CD8-positive, alpha-beta memory T cell (primary cell): ENCODE measurements around the gene IL3RA. TPM values are rescaled to one million over a fixed set of nuclear protein-coding genes. Genes with fewer than 3 reads are reported as not detected.
A peak's percentile ranks its signal among the peaks of the same experiment; 100 is the strongest.
"Not testable (repeated sequence)": the region's sequence is repeated elsewhere in the genome, so short reads cannot be mapped to it uniquely, and the experiment has no call there.

Experiments
- CTCF ChIA-PET: fragments of 350-600 bp; sonication (Branson Sonifier 250); formaldehyde crosslinking; loops from one replicate; lab custom pipeline; 2021; ENCODE audit warnings: antibody characterized with exemption; lab: Charles Lee
- POLR2A ChIA-PET: fragments of 350-600 bp; sonication (Branson Sonifier 250); formaldehyde crosslinking; loops from one replicate; lab custom pipeline; 2021; ENCODE audit warnings: antibody characterized with exemption; lab: Charles Lee
- DNase-seq, 5 donors: peaks; one replicate each; pipeline versions ENCODE4 v3.0.0 to v3.0.0-alpha.2; 2020 to 2022; ENCODE audit warnings: mixed read lengths in 1 of 5
- H3K27ac ChIP-seq: one replicate; pipeline ENCODE4 v1.7.0; 2013; ENCODE audit warnings: low read depth, mild to moderate bottlenecking, low read length, moderate library complexity
- H3K27me3 ChIP-seq: 2 replicates; pipeline ENCODE4 v1.7.0; 2013; ENCODE audit warnings: low read length, mild to moderate bottlenecking; ENCODE audit not compliant: insufficient read depth, poor library complexity, severe bottlenecking
- H3K36me3 ChIP-seq: 2 replicates; pipeline ENCODE4 v1.7.0; 2013; ENCODE audit warnings: mild to moderate bottlenecking, low read length, moderate library complexity; ENCODE audit not compliant: insufficient read depth
- H3K4me1 ChIP-seq: 2 replicates; pipeline ENCODE4 v1.7.0; 2013; ENCODE audit warnings: mild to moderate bottlenecking, low read length, moderate library complexity; ENCODE audit not compliant: insufficient read depth
- H3K4me3 ChIP-seq: 2 replicates; pipeline ENCODE4 v1.7.0; 2013; ENCODE audit warnings: mild to moderate bottlenecking, low read length
- H3K9me3 ChIP-seq: 2 replicates; pipeline ENCODE4 v1.7.0; 2013; ENCODE audit warnings: mild to moderate bottlenecking, low read length
- H3K27ac Mint-ChIP-seq, 8 donors: one replicate each; pipeline ENCODE4 v1.8.0; 2020 to 2021; ENCODE audit warnings: mixed read lengths in 8 of 8, mild to moderate bottlenecking in 6 of 8, inconsistent platforms in 3 of 8, moderate library complexity in 3 of 8
- H3K27me3 Mint-ChIP-seq, 2 donors: one replicate each; pipeline ENCODE4 v1.8.0; 2020 to 2021; ENCODE audit warnings: mixed read lengths in 2 of 2, mild to moderate bottlenecking in 1 of 2, moderate library complexity in 1 of 2
- H3K36me3 Mint-ChIP-seq, 3 donors: one replicate each; pipeline ENCODE4 v1.8.0; 2020 to 2021; ENCODE audit warnings: mixed read lengths in 3 of 3, inconsistent platforms in 1 of 3, mild to moderate bottlenecking in 1 of 3
- H3K4me1 Mint-ChIP-seq, 3 donors: one replicate each; pipeline ENCODE4 v1.8.0; 2020 to 2021; ENCODE audit warnings: mixed read lengths in 3 of 3, inconsistent platforms in 1 of 3, mild to moderate bottlenecking in 1 of 3
- H3K4me3 Mint-ChIP-seq, 7 donors: one replicate each; pipeline ENCODE4 v1.8.0; 2020 to 2021; ENCODE audit warnings: mixed read lengths in 7 of 7, mild to moderate bottlenecking in 6 of 7, moderate library complexity in 4 of 7, inconsistent platforms in 2 of 7
- H3K9me3 Mint-ChIP-seq, 5 donors: one replicate each; pipeline ENCODE4 v1.8.0; 2020 to 2022; ENCODE audit warnings: mixed read lengths in 5 of 5, mild to moderate bottlenecking in 3 of 5, moderate library complexity in 2 of 5, inconsistent platforms in 1 of 5
- polyA plus RNA-seq: library from polyadenylated mRNA; unstranded; fragments of 300-500 nt; fragmentation: Illumina TruSeq; gene quantifications from one replicate; pipeline ENCODE4 v1.2.3, GENCODE V29; 2021
- total RNA-seq, 2 experiments: library from RNA; stranded (reverse); gene quantifications; one replicate each; pipeline ENCODE4 v1.2.3, GENCODE V29; 2021

IL3RA gene
- total and polyA plus RNA-seq, 3 experiments from 2014 or later: 0.42 to 0.44 TPM; not detected in 1

GRCh38 chrX:1321674-1322073 lies 14.9 kb upstream of the IL3RA start:
- Mint-ChIP-seq H3K27me3 (peaks cover 8 to 16% of the 10 kb centered on the region in 2 donors), H3K4me1 (peaks cover 0 to 4% (median 4%) of the 10 kb centered on the region in 3 donors), H3K36me3 (no peaks in the 10 kb centered on the region), H3K27ac (no peak overlapping the region), H3K4me3 (no peak overlapping the region), H3K9me3 (no peaks in the 10 kb centered on the region)
- CTCF ChIA-PET: no interaction called here
- no peaks in the 10 kb centered on the region for H3K9me3 ChIP-seq
- POLR2A ChIA-PET: no interaction called here
- no peaks in the 10 kb centered on the region for H3K27me3 ChIP-seq
- H3K27ac ChIP-seq: no peak overlapping the region
- no peak for DNase-seq
- no peaks in the 10 kb centered on the region for H3K36me3 ChIP-seq
- no peak overlapping the region for H3K4me3 ChIP-seq
- H3K4me1 ChIP-seq: no peaks in the 10 kb centered on the region

- no peak overlapping the region for H3K4me3 Mint-ChIP-seq
- H3K27ac Mint-ChIP-seq: no peak overlapping the region
- no peaks in the 10 kb centered on the region for H3K9me3 Mint-ChIP-seq
Observed at GRCh38 chrX:1322393-1322792, 14.2 kb upstream of the IL3RA start.

GRCh38 chrX:1323315-1323714 lies 13.3 kb upstream of the IL3RA start:
- Mint-ChIP-seq H3K36me3 (no peaks in the 10 kb centered on the region), H3K4me3 (no peak overlapping the region), H3K9me3 (no peaks in the 10 kb centered on the region), H3K27ac (peak overlapping the region in 1 of 8 donors; percentile 65), H3K4me1 (peaks cover 0 to 4% (median 4%) of the 10 kb centered on the region in 3 donors), H3K27me3 (peaks cover 10 to 15% of the 10 kb centered on the region in 2 donors)
- peak; percentile 4 to 64 (median 27) for DNase-seq
- ChIA-PET POLR2A (no interaction called here), CTCF (no interaction called here)
- no peaks in the 10 kb centered on the region for H3K9me3 ChIP-seq
- no peaks in the 10 kb centered on the region for H3K36me3 ChIP-seq
- no peak overlapping the region for H3K27ac ChIP-seq
- H3K4me1 ChIP-seq: no peaks in the 10 kb centered on the region
- no peaks in the 10 kb centered on the region for H3K27me3 ChIP-seq
- H3K4me3 ChIP-seq: no peak overlapping the region

More at GRCh38 chrX:1322393-1322792, 14.2 kb upstream of the IL3RA start:
- no peak overlapping the region for H3K27ac ChIP-seq
- no peaks in the 10 kb centered on the region for H3K4me1 ChIP-seq
- CTCF ChIA-PET: no interaction called here
- no peak overlapping the region for H3K4me3 ChIP-seq
- no peaks in the 10 kb centered on the region for H3K9me3 ChIP-seq
- H3K27me3 ChIP-seq: no peaks in the 10 kb centered on the region
- H3K36me3 ChIP-seq: no peaks in the 10 kb centered on the region
- no peak for DNase-seq
- POLR2A ChIA-PET: no interaction called here
- H3K27me3 Mint-ChIP-seq: peaks cover 8 to 15% of the 10 kb centered on the region in 2 donors
- H3K36me3 Mint-ChIP-seq: no peaks in the 10 kb centered on the region
- peaks cover 0 to 4% (median 4%) of the 10 kb centered on the region in 3 donors for H3K4me1 Mint-ChIP-seq

- DNase-seq: no peak
- Mint-ChIP-seq H3K4me3 (no peak overlapping the region), H3K36me3 (no peaks in the 10 kb centered on the region), H3K27ac (no peak overlapping the region), H3K27me3 (peaks cover 10 to 14% of the 10 kb centered on the region in 2 donors), H3K9me3 (no peaks in the 10 kb centered on the region), H3K4me1 (peaks cover under 1 to 4% (median 4%) of the 10 kb centered on the region in 3 donors)
- no peaks in the 10 kb centered on the region for H3K9me3 ChIP-seq
- POLR2A ChIA-PET: no interaction called here
- H3K36me3 ChIP-seq: no peaks in the 10 kb centered on the region
- H3K4me1 ChIP-seq: no peaks in the 10 kb centered on the region
- no peak overlapping the region for H3K27ac ChIP-seq
- H3K4me3 ChIP-seq: no peak overlapping the region
- CTCF ChIA-PET: no interaction called here
- H3K27me3 ChIP-seq: no peaks in the 10 kb centered on the region
Observed at GRCh38 chrX:1325515-1326116, 11.0 kb upstream of the IL3RA start.

- Histone ChIP-seq H3K4me1 (no peaks in the 10 kb centered on the region), H3K27me3 (no peaks in the 10 kb centered on the region), H3K27ac (no peak overlapping the region), H3K36me3 (no peaks in the 10 kb centered on the region), H3K4me3 (no peak overlapping the region), H3K9me3 (no peaks in the 10 kb centered on the region)
- Mint-ChIP-seq H3K27me3 (peaks cover 9 to 13% of the 10 kb centered on the region in 2 donors), H3K36me3 (no peaks in the 10 kb centered on the region), H3K4me1 (peaks cover 1 to 4% (median 4%) of the 10 kb centered on the region in 3 donors), H3K4me3 (no peak overlapping the region), H3K9me3 (no peaks in the 10 kb centered on the region), H3K27ac (peak overlapping the region in 1 of 8 donors; percentile 26)
- ChIA-PET POLR2A (no interaction called here), CTCF (no interaction called here)
- DNase-seq: no peak
Observed at GRCh38 chrX:1327651-1328304, 8.8 kb upstream of the IL3RA start.

GRCh38 chrX:1330605-1331004 lies 6.0 kb upstream of the IL3RA start:
- no peak overlapping the region for H3K27ac Mint-ChIP-seq
- DNase-seq: no peak
- Histone ChIP-seq H3K36me3 (no peaks in the 10 kb centered on the region), H3K9me3 (no peaks in the 10 kb centered on the region), H3K4me1 (no peaks in the 10 kb centered on the region), H3K27ac (no peak overlapping the region), H3K4me3 (no peak overlapping the region), H3K27me3 (no peaks in the 10 kb centered on the region)
- no peaks in the 10 kb centered on the region for H3K9me3 Mint-ChIP-seq
- no peak overlapping the region for H3K4me3 Mint-ChIP-seq
- H3K4me1 Mint-ChIP-seq: peaks cover 0 to 1% (median 0%) of the 10 kb centered on the region in 3 donors
- peaks cover 4 to 12% of the 10 kb centered on the region in 2 donors for H3K27me3 Mint-ChIP-seq
- no peaks in the 10 kb centered on the region for H3K36me3 Mint-ChIP-seq
- ChIA-PET POLR2A (no interaction called here), CTCF (no interaction called here)

- H3K27ac Mint-ChIP-seq, H3K36me3 ChIP-seq, H3K4me1 ChIP-seq, DNase-seq, H3K36me3 Mint-ChIP-seq, H3K27ac ChIP-seq, POLR2A ChIA-PET, H3K9me3 ChIP-seq, H3K4me3 Mint-ChIP-seq, H3K27me3 ChIP-seq, CTCF ChIA-PET, H3K4me3 ChIP-seq: not testable (repeated sequence)
- H3K27me3 Mint-ChIP-seq: peaks cover 12 to 20% of the 10 kb centered on the region in 2 donors
- peaks cover 11 to 13% (median 12%) of the 10 kb centered on the region in 3 donors for H3K4me1 Mint-ChIP-seq
- H3K9me3 Mint-ChIP-seq: peaks cover 0 to 14% (median 5%) of the 10 kb centered on the region in 5 donors
Observed at GRCh38 chrX:1332433-1332832, 4.2 kb upstream of the IL3RA start.

GRCh38 chrX:1334854-1335253 lies 1.7 kb upstream of the IL3RA start:
- Mint-ChIP-seq H3K27me3 (peaks cover 8 to 30% of the 10 kb centered on the region in 2 donors), H3K36me3 (no peaks in the 10 kb centered on the region), H3K4me3 (peak overlapping the region in 1 of 7 donors; percentile 22), H3K4me1 (peaks cover 11 to 13% (median 12%) of the 10 kb centered on the region in 3 donors), H3K27ac (no peak overlapping the region), H3K9me3 (peaks cover 0 to 17% (median 13%) of the 10 kb centered on the region in 5 donors)
- Histone ChIP-seq H3K4me3 (no peak overlapping the region), H3K27ac (no peak overlapping the region), H3K36me3 (no peaks in the 10 kb centered on the region), H3K27me3 (no peaks in the 10 kb centered on the region), H3K9me3 (no peaks in the 10 kb centered on the region), H3K4me1 (no peaks in the 10 kb centered on the region)
- ChIA-PET CTCF (no interaction called here), POLR2A (no interaction called here)
- no peak for DNase-seq
